Measurements from ENCODE around the gene CLC.
"Not testable (repeated sequence)": the region's sequence is repeated elsewhere in the genome, so short reads cannot be mapped to it uniquely, and the experiment has no call there.

CLC gene

GRCh38 chr19:39737891-39738290 is at the start of gene CLC:
CLC (minus strand) TSS chr19:39738029; CDS start chr19:39737952, 77 bp downstream.
- DNase-seq, result no peak

GRCh38 chr19:39780894-39781293 is 43.1 kb upstream of the CLC start:
- no peak for DNase-seq

GRCh38 chr19:39778763-39779162 is 40.9 kb upstream of the CLC start, which contains the start of gene LEUTX:
LEUTX (plus strand) TSS chr19:39778854; CDS start chr19:39778921, 67 bp downstream.
- no peak for DNase-seq

- DNase-seq, result no peak
These were observed 31.0 kb upstream of the CLC start for GRCh38 chr19:39768786-39769185.

- no peak for DNase-seq
These were observed 30.5 kb upstream of the CLC start for GRCh38 chr19:39768334-39768733.

- DNase-seq, result peak; percentile 6
These were observed 27.6 kb upstream of the CLC start for GRCh38 chr19:39765091-39766076.

GRCh38 chr19:39761851-39762250 is 24.0 kb upstream of the CLC start:
- DNase-seq, result not testable (repeated sequence)

- DNase-seq, result no peak
These were observed 21.8 kb upstream of the CLC start for GRCh38 chr19:39759457-39760184.

GRCh38 chr19:39754971-39755370 is 17.1 kb upstream of the CLC start:
- no peak for DNase-seq

GRCh38 chr19:39754544-39754943 is 16.7 kb upstream of the CLC start:
- DNase-seq, result no peak

GRCh38 chr19:39752795-39753194 is 15.0 kb upstream of the CLC start:
- no peak for DNase-seq

- no peak for DNase-seq
These were observed 14.6 kb upstream of the CLC start for GRCh38 chr19:39752390-39752789.

GRCh38 chr19:39749981-39750380 is 12.2 kb upstream of the CLC start:
- DNase-seq, result no peak

- no peak for DNase-seq
These were observed 9.2 kb upstream of the CLC start for GRCh38 chr19:39746836-39747529.

GRCh38 chr19:39745643-39746042 is 7.8 kb upstream of the CLC start:
- DNase-seq, result no peak

GRCh38 chr19:39740395-39740794 is 2.6 kb upstream of the CLC start:
- DNase-seq, result no peak

- no peak for DNase-seq
These were observed 985 bp upstream of the CLC start for GRCh38 chr19:39738814-39739213.

GRCh38 chr19:39737351-39737750 is 478 bp downstream of the CLC start:
- DNase-seq, result no peak

- DNase-seq, result no peak
These were observed 1.7 kb downstream of the CLC start for GRCh38 chr19:39736088-39736487.

GRCh38 chr19:39735688-39736087 is 2.1 kb downstream of the CLC start:
- DNase-seq, result no peak

- DNase-seq, result no peak
These were observed 4.0 kb downstream of the CLC start for GRCh38 chr19:39733841-39734240.

- DNase-seq, result no peak
These were observed 6.1 kb downstream of the CLC start for GRCh38 chr19:39731685-39732084.

- DNase-seq, result no peak
These were observed 8.2 kb downstream of the CLC start for GRCh38 chr19:39729594-39729993.
